ENCODE data around the gene SLC35F6. TPM values are rescaled to one million over a fixed set of nuclear protein-coding genes. Genes with fewer than 3 reads are reported as not detected.

The SLC35F6 gene
- total RNA-seq, 2 experiments from 2014 or later = 10.4 to 15.0 TPM

GRCh38 chr2:26801328-26801727 is 37.2 kb downstream of the SLC35F6 start:
- no peak overlapping the region for H3K4me2 ChIP-seq (ENCODE audit: low read length)
- BruUV-seq (replicated peaks) = no TSS peak

GRCh38 chr2:26801796-26802195 is 37.7 kb downstream of the SLC35F6 start:
- H4K20me1 ChIP-seq (ENCODE audit: insufficient read depth, low read length) = no peaks in the 10 kb centered on the region
- POLR2A ChIA-PET = interaction anchor here (0.5 to 0.7 kb wide), 2 partner anchors 51 to 148 kb away, joined by 3 to 4 read pairs; no protein-coding TSS in a partner anchor
- no peak overlapping the region for H3K4me3 ChIP-seq (ENCODE audit: low read depth, low read length, poor library complexity, severe bottlenecking)
- CTCF ChIA-PET (ENCODE audit: unreplicated experiment) = no interaction called here
- no peaks in the 10 kb centered on the region for H3K79me2 ChIP-seq (ENCODE audit: insufficient read depth, low read depth, low read length)
- intact Hi-C loops (cut with micrococcal nuclease; ENCODE audit: unreplicated experiment) = no loop called here
- no peak overlapping the region for H3K27ac ChIP-seq (ENCODE audit: low read depth, low read length, poor library complexity, severe bottlenecking)
- H3K4me1 ChIP-seq (ENCODE audit: insufficient read depth, low read length, poor library complexity, severe bottlenecking) = no peaks in the 10 kb centered on the region
- H2AFZ ChIP-seq (ENCODE audit: low read length) = no peak overlapping the region
- no peaks in the 10 kb centered on the region for H3K9me2 ChIP-seq (ENCODE audit: insufficient read depth, low read length)
- TF ChIP-seq EZH2phosphoT487 (IDR thresholded peaks at IDR 0.05; ENCODE audit: borderline replicate concordance, low read depth, low read length) (no peak), CTCF (conservative IDR thresholded peaks at IDR 0.05; ENCODE audit: low read length) (no peak)
- no peak for DNase-seq (ENCODE audit: low spot score)
- no peak overlapping the region for H3K4me2 ChIP-seq (ENCODE audit: low read length)
- BruUV-seq (replicated peaks) = no TSS peak
- no peaks in the 10 kb centered on the region for H3K9me3 ChIP-seq (ENCODE audit: low read length)
- H3K36me3 ChIP-seq (ENCODE audit: insufficient read depth, low read length) = peaks cover 44% of the 10 kb centered on the region

More at GRCh38 chr2:26801328-26801727, 37.2 kb downstream of the SLC35F6 start:
- H3K9me3 ChIP-seq (ENCODE audit: low read length) = no peaks in the 10 kb centered on the region
- H3K4me3 ChIP-seq (ENCODE audit: low read depth, low read length, poor library complexity, severe bottlenecking) = no peak overlapping the region
- no peaks in the 10 kb centered on the region for H3K9me2 ChIP-seq (ENCODE audit: insufficient read depth, low read length)
- no peak overlapping the region for H3K27ac ChIP-seq (ENCODE audit: low read depth, low read length, poor library complexity, severe bottlenecking)
- H4K20me1 ChIP-seq (ENCODE audit: insufficient read depth, low read length) = no peaks in the 10 kb centered on the region
- no peaks in the 10 kb centered on the region for H3K79me2 ChIP-seq (ENCODE audit: insufficient read depth, low read depth, low read length)
- ChIA-PET CTCF (ENCODE audit: unreplicated experiment) (no interaction called here), POLR2A (interaction anchor here (0.7 kb wide), 1 partner anchor 51 kb away, joined by 4 read pairs; no protein-coding TSS in a partner anchor)
- no peak overlapping the region for H2AFZ ChIP-seq (ENCODE audit: low read length)
- intact Hi-C loops (cut with micrococcal nuclease; ENCODE audit: unreplicated experiment) = no loop called here
- peaks cover 49% of the 10 kb centered on the region for H3K36me3 ChIP-seq (ENCODE audit: insufficient read depth, low read length)
- TF ChIP-seq EZH2phosphoT487 (IDR thresholded peaks at IDR 0.05; ENCODE audit: borderline replicate concordance, low read depth, low read length) = no peak
- TF ChIP-seq CTCF (conservative IDR thresholded peaks at IDR 0.05; ENCODE audit: low read length) = no peak
- DNase-seq (ENCODE audit: low spot score) = no peak
- no peaks in the 10 kb centered on the region for H3K4me1 ChIP-seq (ENCODE audit: insufficient read depth, low read length, poor library complexity, severe bottlenecking)

GRCh38 chr2:26805241-26805676 is 41.2 kb downstream of the SLC35F6 start:
- BruUV-seq (replicated peaks) = no TSS peak
- POLR2A ChIA-PET = no interaction called here
- no peak overlapping the region for H3K4me3 ChIP-seq (ENCODE audit: low read depth, low read length, poor library complexity, severe bottlenecking)
- CTCF ChIA-PET (ENCODE audit: unreplicated experiment) = no interaction called here
- H3K4me1 ChIP-seq (ENCODE audit: insufficient read depth, low read length, poor library complexity, severe bottlenecking) = no peaks in the 10 kb centered on the region
- no peak overlapping the region for H3K27ac ChIP-seq (ENCODE audit: low read depth, low read length, poor library complexity, severe bottlenecking)
- peaks cover 13% of the 10 kb centered on the region for H3K36me3 ChIP-seq (ENCODE audit: insufficient read depth, low read length)
- intact Hi-C loops (cut with micrococcal nuclease; ENCODE audit: unreplicated experiment) = no loop called here
- DNase-seq (ENCODE audit: low spot score) = no peak
- H3K4me2 ChIP-seq (ENCODE audit: low read length) = no peak overlapping the region
- no peaks in the 10 kb centered on the region for H3K9me3 ChIP-seq (ENCODE audit: low read length)
- no peaks in the 10 kb centered on the region for H3K79me2 ChIP-seq (ENCODE audit: insufficient read depth, low read depth, low read length)
- H3K9me2 ChIP-seq (ENCODE audit: insufficient read depth, low read length) = no peaks in the 10 kb centered on the region
- TF ChIP-seq CTCF (conservative IDR thresholded peaks at IDR 0.05; ENCODE audit: low read length) = no peak
- TF ChIP-seq EZH2phosphoT487 (IDR thresholded peaks at IDR 0.05; ENCODE audit: borderline replicate concordance, low read depth, low read length) = no peak
- no peak overlapping the region for H2AFZ ChIP-seq (ENCODE audit: low read length)
- H4K20me1 ChIP-seq (ENCODE audit: insufficient read depth, low read length) = no peaks in the 10 kb centered on the region
